ENCODE results near the gene SGCD.

The SGCD gene

GRCh38 chr5:156419661-156420060 is 92.7 kb downstream of the SGCD start:
- H3K4me1 ChIP-seq, result peaks cover 0 to 4% (median 0%) of the 10 kb centered on the region in 4 donors
- no peaks in the 10 kb centered on the region for H3K36me3 ChIP-seq
- intact Hi-C loops (cut with DNase I; ENCODE audit: low total_unique reads), result no loop called here
- no peak for DNase-seq
- H3K4me3 ChIP-seq, result no peak overlapping the region
- no peaks in the 10 kb centered on the region for H3K27me3 ChIP-seq
- H3K9me3 ChIP-seq, result no peaks in the 10 kb centered on the region
- no peak overlapping the region for H3K27ac ChIP-seq
- TF ChIP-seq CTCF (IDR thresholded peaks at IDR 0.05), result no peak

GRCh38 chr5:156420665-156421064 is 93.7 kb downstream of the SGCD start:
- H3K9me3 ChIP-seq, result no peaks in the 10 kb centered on the region
- intact Hi-C loops (cut with DNase I; ENCODE audit: low total_unique reads), result no loop called here
- H3K27ac ChIP-seq, result no peak overlapping the region
- H3K4me1 ChIP-seq, result no peaks in the 10 kb centered on the region
- H3K27me3 ChIP-seq, result no peaks in the 10 kb centered on the region
- no peak overlapping the region for H3K4me3 ChIP-seq
- no peak for DNase-seq
- no peak for TF ChIP-seq CTCF (IDR thresholded peaks at IDR 0.05)
- no peaks in the 10 kb centered on the region for H3K36me3 ChIP-seq

- no peaks in the 10 kb centered on the region for H3K4me1 ChIP-seq
- intact Hi-C loops (cut with DNase I; ENCODE audit: low total_unique reads), result no loop called here
- no peak overlapping the region for H3K4me3 ChIP-seq
- no peak for TF ChIP-seq CTCF (IDR thresholded peaks at IDR 0.05)
- H3K36me3 ChIP-seq, result no peaks in the 10 kb centered on the region
- H3K27ac ChIP-seq, result no peak overlapping the region
- no peaks in the 10 kb centered on the region for H3K9me3 ChIP-seq
- no peaks in the 10 kb centered on the region for H3K27me3 ChIP-seq
- DNase-seq, result no peak
These were observed 94.8 kb downstream of the SGCD start for GRCh38 chr5:156421798-156422197.

- Histone ChIP-seq H3K27ac (no peak overlapping the region), H3K27me3 (no peaks in the 10 kb centered on the region), H3K4me3 (no peak overlapping the region), H3K9me3 (no peaks in the 10 kb centered on the region), H3K36me3 (no peaks in the 10 kb centered on the region), H3K4me1 (no peaks in the 10 kb centered on the region)
- intact Hi-C loops (cut with DNase I; ENCODE audit: low total_unique reads), result no loop called here
- no peak for DNase-seq
- no peak for TF ChIP-seq CTCF (IDR thresholded peaks at IDR 0.05)
These were observed 96.6 kb downstream of the SGCD start for GRCh38 chr5:156423597-156423996.

- H3K4me1 ChIP-seq, result no peaks in the 10 kb centered on the region
- no peak for TF ChIP-seq CTCF (IDR thresholded peaks at IDR 0.05)
- H3K27ac ChIP-seq, result no peak overlapping the region
- intact Hi-C loops (cut with DNase I; ENCODE audit: low total_unique reads), result no loop called here
- H3K36me3 ChIP-seq, result no peaks in the 10 kb centered on the region
- no peaks in the 10 kb centered on the region for H3K27me3 ChIP-seq
- H3K4me3 ChIP-seq, result no peak overlapping the region
- DNase-seq, result no peak
- H3K9me3 ChIP-seq, result peaks cover 0 to 6% (median 0%) of the 10 kb centered on the region in 3 donors
These were observed 100.4 kb downstream of the SGCD start for GRCh38 chr5:156427315-156427714.

Measured in tibial artery (tissue), 4 donors.